NCI-H82 (cell line): ENCODE results near the gene MZT2A.
"Not testable (repeated sequence)": the region's sequence is repeated elsewhere in the genome, so short reads cannot be mapped to it uniquely, and the experiment has no call there.

Experiments used
- DNase-seq: peaks from one replicate; lab custom pipeline; 2025; lab: John Stamatoyannopoulos, UW

MZT2A gene

GRCh38 chr2:131491469-131491836 is 744 bp downstream of the MZT2A start:
- DNase-seq, result peak; percentile 52

- DNase-seq, result peak; percentile 81
These were observed 1.4 kb downstream of the MZT2A start for GRCh38 chr2:131490616-131491468.

- DNase-seq, result peak; percentile 83
These were observed 3.6 kb downstream of the MZT2A start for GRCh38 chr2:131488306-131489205.

- DNase-seq, result not testable (repeated sequence)
These were observed 5.8 kb downstream of the MZT2A start for GRCh38 chr2:131486201-131486902.

GRCh38 chr2:131484906-131485460 is 7.2 kb downstream of the MZT2A start:
- not testable (repeated sequence) for DNase-seq

- DNase-seq, result not testable (repeated sequence)
These were observed 8.0 kb downstream of the MZT2A start for GRCh38 chr2:131483981-131484820.

GRCh38 chr2:131482506-131483155 is 9.6 kb downstream of the MZT2A start:
- not testable (repeated sequence) for DNase-seq

GRCh38 chr2:131480351-131480750 is 11.8 kb downstream of the MZT2A start:
- not testable (repeated sequence) for DNase-seq

GRCh38 chr2:131478850-131479461 is 13.2 kb downstream of the MZT2A start:
- DNase-seq, result not testable (repeated sequence)

GRCh38 chr2:131478074-131478849 is 13.9 kb downstream of the MZT2A start:
- DNase-seq, result not testable (repeated sequence)

- not testable (repeated sequence) for DNase-seq
These were observed 15.0 kb downstream of the MZT2A start for GRCh38 chr2:131477227-131477626.

- not testable (repeated sequence) for DNase-seq
These were observed 15.8 kb downstream of the MZT2A start for GRCh38 chr2:131476363-131476762.

GRCh38 chr2:131475831-131476230 is 16.4 kb downstream of the MZT2A start, which contains the start of gene TUBA3D:
Gene TUBA3D, plus strand, starts transcription at chr2:131476119. Its CDS starts 81 bp downstream, at chr2:131476200.
- no peak for DNase-seq

- DNase-seq, result not testable (repeated sequence)
These were observed 18.9 kb downstream of the MZT2A start for GRCh38 chr2:131473266-131473665.

GRCh38 chr2:131471624-131472023 is 20.6 kb downstream of the MZT2A start:
- not testable (repeated sequence) for DNase-seq

GRCh38 chr2:131470944-131471343 is 21.3 kb downstream of the MZT2A start:
- DNase-seq, result not testable (repeated sequence)

- peak; percentile 28 for DNase-seq
These were observed 24.5 kb downstream of the MZT2A start for GRCh38 chr2:131467722-131468121.

GRCh38 chr2:131454914-131455313 is 37.3 kb downstream of the MZT2A start:
- not testable (repeated sequence) for DNase-seq
